Liver (tissue), 9 donors: ENCODE measurements around the gene PCDH12. TPM values are rescaled to one million over a fixed set of nuclear protein-coding genes. Genes with fewer than 3 reads are reported as not detected.

Experiments
- DNase-seq: peaks from one replicate; pipeline ENCODE4 v3.0.0-alpha.2; 2017; ENCODE audit warnings: low spot score
- H3K27ac ChIP-seq, 2 donors: one replicate each; pipeline ENCODE4 v1.7.0; 2013; ENCODE audit warnings: inconsistent platforms in 2 of 2, low read length in 2 of 2, control low read depth in 1 of 2, low read depth in 1 of 2, mild to moderate bottlenecking in 1 of 2
- H3K27me3 ChIP-seq, 4 donors: one replicate each; pipeline versions ENCODE4 v1.6.1 to v1.7.0; 2013; ENCODE audit warnings: low read length in 3 of 4, inconsistent platforms in 1 of 4, mild to moderate bottlenecking in 1 of 4, moderate library complexity in 1 of 4; ENCODE audit not compliant: control insufficient read depth in 4 of 4, insufficient read depth in 4 of 4
- H3K36me3 ChIP-seq, 4 donors: one replicate each; pipeline versions ENCODE4 v1.6.1 to v1.7.0; 2013; ENCODE audit warnings: low read length in 3 of 4, mild to moderate bottlenecking in 3 of 4, low read depth in 1 of 4, moderate library complexity in 1 of 4; ENCODE audit not compliant: control insufficient read depth in 4 of 4, insufficient read depth in 3 of 4
- H3K4me1 ChIP-seq, 4 donors: one replicate each; pipeline versions ENCODE4 v1.6.1 to v1.7.0; 2013; ENCODE audit warnings: low read length in 3 of 4, mild to moderate bottlenecking in 3 of 4, moderate library complexity in 1 of 4; ENCODE audit not compliant: control insufficient read depth in 4 of 4, insufficient read depth in 4 of 4
- H3K4me3 ChIP-seq, 3 donors: one replicate each; pipeline versions ENCODE4 v1.6.1 to v1.7.0; 2013; ENCODE audit warnings: low read length in 3 of 3, control low read depth in 1 of 3, low read depth in 1 of 3, mild to moderate bottlenecking in 1 of 3
- H3K9ac ChIP-seq, 2 donors: one replicate each; pipeline ENCODE4 v1.7.0; 2013; ENCODE audit warnings: low read length in 2 of 2, mild to moderate bottlenecking in 2 of 2, moderate library complexity in 2 of 2, control low read depth in 1 of 2, low read depth in 1 of 2
- H3K9me3 ChIP-seq, 4 donors: one replicate each; pipeline versions ENCODE4 v1.6.1 to v1.7.0; 2013; ENCODE audit warnings: low read length in 3 of 4; ENCODE audit not compliant: control insufficient read depth in 4 of 4
- EGR1 ChIP-seq, 2 donors: IDR thresholded peaks; 2 replicates each; pipeline ENCODE4 v1.6.1; 2016 to 2018; ENCODE audit warnings: antibody characterized with exemption in 2 of 2, low read depth in 2 of 2
- FOXA1 ChIP-seq: IDR thresholded peaks from 2 replicates; pipeline ENCODE4 v1.6.1; 2016; ENCODE audit warnings: antibody characterized with exemption
- FOXA2 ChIP-seq: IDR thresholded peaks from 2 replicates; pipeline ENCODE4 v1.6.1; 2016; ENCODE audit warnings: antibody characterized with exemption
- GABPA ChIP-seq, 2 donors: IDR thresholded peaks in 1 of 2; conservative IDR thresholded peaks in 1 of 2; 2 replicates each; pipeline ENCODE4 v1.6.1; 2016; ENCODE audit warnings: antibody characterized with exemption in 2 of 2, mild to moderate bottlenecking in 1 of 2, moderate library complexity in 1 of 2
- HNF4A ChIP-seq, 2 donors: conservative IDR thresholded peaks; 2 replicates each; pipeline ENCODE4 v1.6.1; 2016; ENCODE audit warnings: antibody characterized with exemption in 2 of 2, mild to moderate bottlenecking in 2 of 2
- HNF4G ChIP-seq: IDR thresholded peaks from 2 replicates; pipeline ENCODE4 v1.6.1; 2016; ENCODE audit warnings: antibody characterized with exemption
- JUND ChIP-seq, 2 donors: IDR thresholded peaks; 2 replicates each; pipeline ENCODE4 v1.6.1; 2016; ENCODE audit warnings: antibody characterized with exemption in 2 of 2
- NR2F2 ChIP-seq: IDR thresholded peaks from 2 replicates; pipeline ENCODE4 v1.6.1; 2016; ENCODE audit warnings: antibody characterized with exemption
- RAD21 ChIP-seq, 2 donors: IDR thresholded peaks; 2 replicates each; pipeline ENCODE4 v1.6.1; 2016; ENCODE audit warnings: antibody characterized with exemption in 2 of 2, mild to moderate bottlenecking in 2 of 2
- REST ChIP-seq: IDR thresholded peaks from 2 replicates; pipeline ENCODE4 v1.6.1; 2016; ENCODE audit warnings: antibody characterized with exemption, mild to moderate bottlenecking
- RXRA ChIP-seq, 2 donors: IDR thresholded peaks; 2 replicates each; pipeline ENCODE4 v1.6.1; 2017 to 2018; ENCODE audit warnings: antibody characterized with exemption in 2 of 2, mild to moderate bottlenecking in 1 of 2
- SP1 ChIP-seq: IDR thresholded peaks from 2 replicates; pipeline ENCODE4 v1.6.1; 2018; ENCODE audit warnings: antibody characterized with exemption, mild to moderate bottlenecking
- TAF1 ChIP-seq: conservative IDR thresholded peaks from 2 replicates; pipeline ENCODE4 v1.6.1; 2016; ENCODE audit warnings: antibody characterized with exemption, mild to moderate bottlenecking
- YY1 ChIP-seq: IDR thresholded peaks from 2 replicates; pipeline ENCODE4 v1.6.1; 2016; ENCODE audit warnings: antibody characterized with exemption, mild to moderate bottlenecking
- WGBS: extraction: QIAGEN DNeasy Blood & Tissue Kit; methylation state at CpG from one replicate; pipeline ENCODE4 v1.1.7; 2013; 5-methylcytosine and 5-hydroxymethylcytosine counted together
- polyA plus RNA-seq, 2 donors: library from polyadenylated mRNA; stranded (reverse) in 1 of 2; unstranded in 1 of 2; fragments of 200-250 nt in 1 of 2; fragments of >200 nt in 1 of 2; fragmentation: Nextera tagmentation in 1 of 2; extraction: Ambion mirVana in 1 of 2; gene quantifications; one replicate each; pipeline versions ENCODE4 v1.2.1 to v1.2.3, GENCODE V29; 2013 to 2015
- total RNA-seq, 2 donors: library from RNA; depleted of rRNA; stranded (reverse); fragments of >200 nt; gene quantifications; one replicate each; pipeline ENCODE4 v1.2.3, GENCODE V29; 2014
- TF ChIP-seq, protein P1 (sequence below): fragments of 150-350 bp; IDR thresholded peaks from 2 replicates; pipeline ENCODE4 v1.5.1; 2017; ENCODE audit warnings: improper control_type of control experiment, low read depth, low read length; ENCODE audit not compliant: missing input control
- TF ChIP-seq, protein P2 (sequence below): IDR thresholded peaks from 2 replicates; pipeline ENCODE4 v1.6.1; 2016; ENCODE audit warnings: antibody characterized with exemption
- TF ChIP-seq, protein P3 (sequence below): IDR thresholded peaks from 2 replicates; pipeline ENCODE4 v1.6.1; 2016; ENCODE audit warnings: antibody characterized with exemption
- TF ChIP-seq, protein P4 (sequence below): IDR thresholded peaks from 2 replicates; pipeline ENCODE4 v1.6.1; 2016; ENCODE audit warnings: antibody characterized with exemption
- donor health status: healthy.
- donor health status: healthy.
- donor health status: healthy.
- donor health status: healthy.
- donor health status: healthy.

The PCDH12 gene
- total and polyA plus RNA-seq, 4 donors, result 0.74 to 4.9 (median 3.8) TPM

GRCh38 chr5:141902015-141902814 is 55.8 kb downstream of the PCDH12 start:
- no peak for DNase-seq
- Histone ChIP-seq H3K9me3 (no peaks in the 10 kb centered on the region), H3K27ac (no peak overlapping the region), H3K4me1 (no peaks in the 10 kb centered on the region), H3K4me3 (no peak overlapping the region), H3K9ac (no peak overlapping the region), H3K27me3 (no peaks in the 10 kb centered on the region), H3K36me3 (no peaks in the 10 kb centered on the region)
- TF ChIP-seq NR2F2 (no peak), GABPA (IDR thresholded peaks at IDR 0.05 in 1 of 2, conservative IDR thresholded peaks at IDR 0.05 in 1 of 2) (no peak), SP1 (no peak), TAF1 (no peak)
- TF ChIP-seq, protein P1, sequence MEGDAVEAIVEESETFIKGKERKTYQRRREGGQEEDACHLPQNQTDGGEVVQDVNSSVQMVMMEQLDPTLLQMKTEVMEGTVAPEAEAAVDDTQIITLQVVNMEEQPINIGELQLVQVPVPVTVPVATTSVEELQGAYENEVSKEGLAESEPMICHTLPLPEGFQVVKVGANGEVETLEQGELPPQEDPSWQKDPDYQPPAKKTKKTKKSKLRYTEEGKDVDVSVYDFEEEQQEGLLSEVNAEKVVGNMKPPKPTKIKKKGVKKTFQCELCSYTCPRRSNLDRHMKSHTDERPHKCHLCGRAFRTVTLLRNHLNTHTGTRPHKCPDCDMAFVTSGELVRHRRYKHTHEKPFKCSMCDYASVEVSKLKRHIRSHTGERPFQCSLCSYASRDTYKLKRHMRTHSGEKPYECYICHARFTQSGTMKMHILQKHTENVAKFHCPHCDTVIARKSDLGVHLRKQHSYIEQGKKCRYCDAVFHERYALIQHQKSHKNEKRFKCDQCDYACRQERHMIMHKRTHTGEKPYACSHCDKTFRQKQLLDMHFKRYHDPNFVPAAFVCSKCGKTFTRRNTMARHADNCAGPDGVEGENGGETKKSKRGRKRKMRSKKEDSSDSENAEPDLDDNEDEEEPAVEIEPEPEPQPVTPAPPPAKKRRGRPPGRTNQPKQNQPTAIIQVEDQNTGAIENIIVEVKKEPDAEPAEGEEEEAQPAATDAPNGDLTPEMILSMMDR, result no peak
- TF ChIP-seq, protein P2, sequence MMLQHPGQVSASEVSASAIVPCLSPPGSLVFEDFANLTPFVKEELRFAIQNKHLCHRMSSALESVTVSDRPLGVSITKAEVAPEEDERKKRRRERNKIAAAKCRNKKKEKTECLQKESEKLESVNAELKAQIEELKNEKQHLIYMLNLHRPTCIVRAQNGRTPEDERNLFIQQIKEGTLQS, result no peak
- 75% methylated on average over 5 of the region's 5 CpGs for WGBS

DNA sequence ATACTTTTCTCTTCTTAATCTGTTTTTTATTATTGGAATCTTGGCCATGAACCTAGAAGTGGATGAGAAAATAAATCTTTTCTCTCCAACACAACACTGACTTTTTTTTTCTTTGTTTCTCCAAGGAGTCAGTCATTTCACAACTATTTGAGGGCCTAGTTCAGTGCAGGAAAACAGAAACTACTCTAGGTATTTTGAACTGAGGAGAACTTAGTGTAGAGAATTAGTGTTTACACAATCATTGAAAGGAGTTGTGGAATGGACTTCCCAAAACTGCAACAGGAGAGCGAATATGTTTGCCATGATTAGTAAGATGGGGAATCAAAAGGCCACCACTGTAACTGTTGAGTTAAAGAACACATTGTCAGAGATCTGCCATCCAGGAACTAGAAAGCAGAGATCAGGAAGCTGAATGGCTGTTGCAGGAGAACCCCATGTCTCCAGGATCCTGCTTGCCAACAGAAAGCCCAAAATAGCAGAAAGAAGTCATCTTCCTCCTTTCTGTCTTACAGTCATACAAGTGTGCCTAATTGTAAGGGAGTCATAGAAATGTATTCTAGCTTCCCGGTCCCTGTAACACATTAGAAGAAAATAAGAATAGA is 59.5 kb downstream of the PCDH12 start:
- Histone ChIP-seq H3K27ac (no peak overlapping the region), H3K4me3 (no peak overlapping the region), H3K4me1 (no peaks in the 10 kb centered on the region), H3K36me3 (no peaks in the 10 kb centered on the region), H3K9me3 (no peaks in the 10 kb centered on the region), H3K9ac (no peak overlapping the region), H3K27me3 (no peaks in the 10 kb centered on the region)
- no peak for TF ChIP-seq REST
- no peak for TF ChIP-seq GABPA (IDR thresholded peaks at IDR 0.05 in 1 of 2, conservative IDR thresholded peaks at IDR 0.05 in 1 of 2)
- no peak for TF ChIP-seq JUND (IDR thresholded peaks at IDR 0.05)
- TF ChIP-seq, protein P3, sequence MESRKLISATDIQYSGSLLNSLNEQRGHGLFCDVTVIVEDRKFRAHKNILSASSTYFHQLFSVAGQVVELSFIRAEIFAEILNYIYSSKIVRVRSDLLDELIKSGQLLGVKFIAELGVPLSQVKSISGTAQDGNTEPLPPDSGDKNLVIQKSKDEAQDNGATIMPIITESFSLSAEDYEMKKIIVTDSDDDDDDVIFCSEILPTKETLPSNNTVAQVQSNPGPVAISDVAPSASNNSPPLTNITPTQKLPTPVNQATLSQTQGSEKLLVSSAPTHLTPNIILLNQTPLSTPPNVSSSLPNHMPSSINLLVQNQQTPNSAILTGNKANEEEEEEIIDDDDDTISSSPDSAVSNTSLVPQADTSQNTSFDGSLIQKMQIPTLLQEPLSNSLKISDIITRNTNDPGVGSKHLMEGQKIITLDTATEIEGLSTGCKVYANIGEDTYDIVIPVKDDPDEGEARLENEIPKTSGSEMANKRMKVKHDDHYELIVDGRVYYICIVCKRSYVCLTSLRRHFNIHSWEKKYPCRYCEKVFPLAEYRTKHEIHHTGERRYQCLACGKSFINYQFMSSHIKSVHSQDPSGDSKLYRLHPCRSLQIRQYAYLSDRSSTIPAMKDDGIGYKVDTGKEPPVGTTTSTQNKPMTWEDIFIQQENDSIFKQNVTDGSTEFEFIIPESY, result no peak
- TF ChIP-seq TAF1, result no peak
- no peak for TF ChIP-seq RXRA (IDR thresholded peaks at IDR 0.05)
- TF ChIP-seq, protein P4, sequence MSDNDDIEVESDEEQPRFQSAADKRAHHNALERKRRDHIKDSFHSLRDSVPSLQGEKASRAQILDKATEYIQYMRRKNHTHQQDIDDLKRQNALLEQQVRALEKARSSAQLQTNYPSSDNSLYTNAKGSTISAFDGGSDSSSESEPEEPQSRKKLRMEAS, result no peak
- TF ChIP-seq EGR1 (IDR thresholded peaks at IDR 0.05; ENCODE audit: low read depth in 2 of 2), result no peak
- TF ChIP-seq RAD21 (IDR thresholded peaks at IDR 0.05), result no peak
- TF ChIP-seq, protein P2, result no peak
- TF ChIP-seq FOXA2, result no peak
- no peak for TF ChIP-seq HNF4A (conservative IDR thresholded peaks at IDR 0.05)
- TF ChIP-seq YY1, result no peak
- no peak for TF ChIP-seq HNF4G
- TF ChIP-seq SP1, result no peak
- TF ChIP-seq NR2F2, result no peak
- TF ChIP-seq FOXA1, result no peak
- TF ChIP-seq, protein P1, result no peak
- 79% methylated on average over 2 of the region's 2 CpGs for WGBS
- DNase-seq, result no peak
